Spleen (tissue), 7 donors: ENCODE measurements around the gene USP34.

Experiments used
- CTCF ChIP-seq, 11 experiments: fragments of 200-600 bp in 7 of 11; fragments of 450-650 bp in 4 of 11; sonication (generic) in 4 of 11; IDR thresholded peaks in 8 of 11; conservative IDR thresholded peaks in 3 of 11; 1 replicate in 7 of 11; 2 replicates in 4 of 11; pipeline versions ENCODE4 v1.4.0 to v1.8.0; 2016 to 2021; ENCODE audit warnings: antibody characterized with exemption in 11 of 11, inconsistent platforms in 4 of 11, mild to moderate bottlenecking in 1 of 11
- POLR2A ChIP-seq, 3 donors: fragments of 450-650 bp; IDR thresholded peaks; one replicate each; pipeline ENCODE4 v1.5.1; 2017; ENCODE audit warnings: antibody characterized with exemption in 3 of 3, mild to moderate bottlenecking in 1 of 3
- POLR2AphosphoS5 ChIP-seq, 3 donors: sonication (generic); formaldehyde crosslinking; IDR thresholded peaks; one replicate each; pipeline ENCODE4 v1.5.1; 2017; ENCODE audit warnings: antibody characterized with exemption in 3 of 3
- donor health status: DM: no; HTN: no; CAD: no; lungs with moderate emphysema.
- donor health status: DM: no; HTN: no; CAD: no.
- donor health status: DM: no; HTN: no; CAD: no.

DNA sequence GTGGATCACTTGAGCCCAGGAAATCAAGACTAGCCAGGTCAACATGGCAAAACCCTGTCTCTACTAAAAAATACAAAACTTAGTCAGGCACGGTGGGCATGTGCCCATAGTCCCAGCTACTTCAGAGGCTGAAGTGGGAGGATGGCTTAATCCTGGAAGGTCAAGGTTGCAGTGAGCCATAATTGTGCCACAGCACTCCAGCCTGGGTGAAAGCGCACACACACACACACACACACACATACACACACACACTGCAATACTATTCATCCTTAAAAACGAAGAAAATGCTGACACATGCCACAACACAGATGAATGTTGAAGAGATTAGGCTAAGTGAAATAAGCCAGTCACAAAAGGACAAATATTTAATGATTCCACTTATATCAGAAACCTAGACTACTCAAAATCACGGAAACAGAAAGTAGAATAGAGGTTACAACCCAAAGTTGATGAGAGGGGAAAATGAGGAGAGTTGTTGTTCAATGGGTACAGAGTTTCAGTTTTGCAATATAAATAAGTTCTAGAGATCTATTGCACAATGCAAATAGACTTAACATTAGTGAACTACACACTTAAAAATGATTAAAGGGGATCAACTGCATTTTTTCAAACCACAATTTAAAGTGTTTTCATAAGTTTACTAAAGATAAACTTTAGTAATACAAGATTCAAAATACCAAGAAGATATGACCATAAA, 114.5 kb downstream of the USP34 start:
- TF ChIP-seq CTCF (IDR thresholded peaks at IDR 0.05 in 8 of 11, conservative IDR thresholded peaks at IDR 0.05 in 3 of 11) (no peak), POLR2A (IDR thresholded peaks at IDR 0.05) (no peak), POLR2AphosphoS5 (IDR thresholded peaks at IDR 0.05) (no peak)
